Fibroblast of skin of scalp (primary cell): ENCODE measurements around the gene TBKBP1.
A peak's percentile ranks its signal among the peaks of the same experiment; 100 is the strongest.
"Not testable (repeated sequence)": the region's sequence is repeated elsewhere in the genome, so short reads cannot be mapped to it uniquely, and the experiment has no call there.

Experiments used
- DNase-seq: peaks from one replicate; pipeline ENCODE4 v3.0.0-alpha.2; 2013

TBKBP1 gene

GRCh38 chr17:47682138-47682537 lies 11.8 kb upstream of the TBKBP1 start:
- no peak for DNase-seq

GRCh38 chr17:47682727-47683126 lies 11.2 kb upstream of the TBKBP1 start:
- not testable (repeated sequence) for DNase-seq

- no peak for DNase-seq
Measured at GRCh38 chr17:47684025-47684424, 9.9 kb upstream of the TBKBP1 start.

- no peak for DNase-seq
Measured at GRCh38 chr17:47684535-47685193, 9.3 kb upstream of the TBKBP1 start.

- DNase-seq = no peak
Measured at GRCh38 chr17:47685556-47686275, 8.2 kb upstream of the TBKBP1 start.

- DNase-seq = no peak
Measured at GRCh38 chr17:47686276-47686635, 7.7 kb upstream of the TBKBP1 start.

- no peak for DNase-seq
Measured at GRCh38 chr17:47686664-47687327, 7.2 kb upstream of the TBKBP1 start.

GRCh38 chr17:47687328-47687690 lies 6.7 kb upstream of the TBKBP1 start:
- no peak for DNase-seq

GRCh38 chr17:47687748-47688147 lies 6.2 kb upstream of the TBKBP1 start:
- peak; percentile 16 for DNase-seq

- DNase-seq = no peak
Measured at GRCh38 chr17:47690121-47690520, 3.8 kb upstream of the TBKBP1 start.

- no peak for DNase-seq
Measured at GRCh38 chr17:47692137-47692894, 1.6 kb upstream of the TBKBP1 start.

- no peak for DNase-seq
Measured at GRCh38 chr17:47692895-47693730, 848 bp upstream of the TBKBP1 start.

- DNase-seq = peak; percentile 56
Measured at GRCh38 chr17:47694581-47695428, 844 bp downstream of the TBKBP1 start.

- DNase-seq = peak; percentile 34
Measured at GRCh38 chr17:47695429-47696376, 1.7 kb downstream of the TBKBP1 start.

GRCh38 chr17:47696717-47697642 lies 3.0 kb downstream of the TBKBP1 start:
- DNase-seq = no peak

GRCh38 chr17:47697906-47698711 lies 4.1 kb downstream of the TBKBP1 start:
- DNase-seq = no peak

GRCh38 chr17:47698749-47699535 lies 5.0 kb downstream of the TBKBP1 start:
- DNase-seq = peak; percentile 61
